IPS DF 6.9 (cell line): Measurements from ENCODE around the gene ANO7.

Experiments used
- DNase-seq: peaks from one replicate; pipeline ENCODE4 v3.0.0-alpha.2; 2013; ENCODE audit warnings: low read depth, low spot score
- H3K27ac ChIP-seq: one replicate; pipeline ENCODE4 v1.5.1; 2013; ENCODE audit warnings: low read length, control low read depth
- H3K27me3 ChIP-seq: 2 replicates; pipeline ENCODE4 v1.6.1; 2013; ENCODE audit warnings: mild to moderate bottlenecking, low read length; ENCODE audit not compliant: control insufficient read depth, insufficient read depth
- H3K36me3 ChIP-seq: 2 replicates; pipeline ENCODE4 v1.6.1; 2013; ENCODE audit warnings: low read length; ENCODE audit not compliant: control insufficient read depth, insufficient read depth
- H3K4me1 ChIP-seq: 2 replicates; pipeline ENCODE4 v1.6.1; 2013; ENCODE audit warnings: low read length; ENCODE audit not compliant: control insufficient read depth, insufficient read depth
- H3K4me3 ChIP-seq: 2 replicates; pipeline ENCODE4 v1.5.1; 2013; ENCODE audit warnings: mild to moderate bottlenecking, low read length
- H3K9me3 ChIP-seq: 2 replicates; pipeline ENCODE4 v1.6.1; 2013; ENCODE audit warnings: low read length, inconsistent platforms; ENCODE audit not compliant: control insufficient read depth, insufficient read depth
- WGBS: extraction: QIAGEN DNeasy Blood & Tissue Kit; methylation state at CpG from one replicate; pipeline ENCODE4 v1.1.7; 2013; ENCODE audit warnings: mixed read lengths, missing lambda C conversion rate; ENCODE audit not compliant: insufficient read length, insufficient coverage; 5-methylcytosine and 5-hydroxymethylcytosine counted together

Gene ANO7

DNA sequence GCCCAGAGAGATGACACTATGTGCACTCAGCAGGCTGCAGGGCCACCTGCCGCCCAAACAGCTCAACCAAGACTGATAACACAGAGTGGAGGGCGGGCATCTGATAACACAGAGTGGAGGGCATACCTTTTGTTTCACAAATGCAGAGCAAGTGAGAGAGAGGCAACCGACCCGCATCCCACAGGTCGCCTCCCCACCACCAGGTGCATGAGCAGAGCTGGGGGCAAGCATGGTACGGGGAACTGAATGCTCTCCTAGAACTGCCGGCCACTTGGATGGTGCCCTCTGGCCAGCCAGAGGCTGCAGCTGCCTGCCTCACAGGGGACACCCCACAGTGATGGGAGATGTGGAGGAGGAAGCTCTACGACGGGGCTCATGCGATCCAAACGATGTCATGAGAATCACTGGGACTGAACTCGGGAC, 49.5 kb downstream of the ANO7 start:
- no peak for DNase-seq
- H3K4me3 ChIP-seq = no peak overlapping the region
- no peaks in the 10 kb centered on the region for H3K4me1 ChIP-seq
- no CpG with 5 or more reads among the region's 12 CpGs for WGBS
- H3K36me3 ChIP-seq = peaks cover 68% of the 10 kb centered on the region
- H3K27me3 ChIP-seq = no peaks in the 10 kb centered on the region
- no peaks in the 10 kb centered on the region for H3K9me3 ChIP-seq
- no peak overlapping the region for H3K27ac ChIP-seq

GRCh38 chr2:241238693-241239198, 50.3 kb downstream of the ANO7 start:
- H3K4me1 ChIP-seq = no peaks in the 10 kb centered on the region
- WGBS = no CpG with 5 or more reads among the region's 5 CpGs
- no peak for DNase-seq
- no peaks in the 10 kb centered on the region for H3K9me3 ChIP-seq
- H3K4me3 ChIP-seq = no peak overlapping the region
- H3K27me3 ChIP-seq = no peaks in the 10 kb centered on the region
- H3K27ac ChIP-seq = no peak overlapping the region
- H3K36me3 ChIP-seq = peaks cover 66% of the 10 kb centered on the region

- peaks cover 63% of the 10 kb centered on the region for H3K36me3 ChIP-seq
- no peak for DNase-seq
- no peaks in the 10 kb centered on the region for H3K9me3 ChIP-seq
- H3K27ac ChIP-seq = no peak overlapping the region
- no peak overlapping the region for H3K4me3 ChIP-seq
- H3K4me1 ChIP-seq = no peaks in the 10 kb centered on the region
- WGBS = no CpG with 5 or more reads among the region's 28 CpGs
- no peaks in the 10 kb centered on the region for H3K27me3 ChIP-seq
These were observed 51.2 kb downstream of the ANO7 start for GRCh38 chr2:241239552-241240202.

DNA sequence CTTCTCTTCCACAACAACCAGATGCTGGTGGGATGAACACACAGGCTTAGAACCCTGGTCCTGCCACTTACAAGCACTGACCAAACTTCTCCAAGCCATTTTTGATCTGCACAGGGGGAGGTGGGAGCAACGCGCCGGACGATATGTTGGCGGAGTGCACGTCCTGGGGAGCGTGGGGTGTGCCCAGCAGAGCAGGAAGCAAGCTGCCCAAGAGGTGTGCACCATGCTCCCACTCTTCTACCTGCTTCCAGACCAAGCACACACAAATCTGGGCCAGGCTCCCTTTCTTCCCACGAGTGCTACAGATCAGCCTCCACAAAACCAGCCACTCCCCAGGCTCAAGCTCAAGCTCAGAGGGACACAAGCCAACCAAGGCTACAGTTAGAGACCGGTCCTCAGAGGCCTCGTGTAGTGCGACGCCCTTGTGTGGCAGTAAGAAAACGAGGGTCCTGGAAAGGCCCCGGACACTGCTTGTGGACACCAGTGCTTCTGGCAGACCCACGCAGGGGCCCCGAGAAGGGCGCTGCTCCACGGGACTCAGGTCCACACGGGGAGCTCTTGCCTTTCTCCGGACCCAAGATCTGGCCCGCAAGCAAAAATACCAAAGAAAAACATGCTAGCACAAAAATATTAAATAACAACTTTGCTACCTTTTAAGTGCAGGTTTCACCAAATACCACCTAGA, 52.0 kb downstream of the ANO7 start:
- H3K36me3 ChIP-seq = peaks cover 55% of the 10 kb centered on the region

GRCh38 chr2:241241669-241242068, 53.2 kb downstream of the ANO7 start:
- Histone ChIP-seq H3K9me3 (no peaks in the 10 kb centered on the region), H3K27ac (no peak overlapping the region), H3K4me3 (no peak overlapping the region), H3K27me3 (no peaks in the 10 kb centered on the region), H3K36me3 (peaks cover 44% of the 10 kb centered on the region), H3K4me1 (no peaks in the 10 kb centered on the region)
- no peak for DNase-seq
- no CpG with 5 or more reads among the region's 4 CpGs for WGBS

More for the DNA sequence above, 52.0 kb downstream of the ANO7 start:
- Histone ChIP-seq H3K9me3 (no peaks in the 10 kb centered on the region), H3K4me3 (no peak overlapping the region), H3K27me3 (no peaks in the 10 kb centered on the region), H3K27ac (no peak overlapping the region), H3K4me1 (no peaks in the 10 kb centered on the region)
- no CpG with 5 or more reads among the region's 21 CpGs for WGBS
- no peak for DNase-seq

GRCh38 chr2:241242306-241242705, 53.8 kb downstream of the ANO7 start:
- no peak overlapping the region for H3K27ac ChIP-seq
- H3K36me3 ChIP-seq = peaks cover 46% of the 10 kb centered on the region
- H3K4me3 ChIP-seq = no peak overlapping the region
- no peaks in the 10 kb centered on the region for H3K9me3 ChIP-seq
- no CpG with 5 or more reads among the region's 14 CpGs for WGBS
- H3K4me1 ChIP-seq = no peaks in the 10 kb centered on the region
- no peaks in the 10 kb centered on the region for H3K27me3 ChIP-seq
- no peak for DNase-seq

GRCh38 chr2:241244368-241244767, 55.9 kb downstream of the ANO7 start:
- Histone ChIP-seq H3K27ac (no peak overlapping the region), H3K36me3 (peaks cover 52% of the 10 kb centered on the region), H3K27me3 (no peaks in the 10 kb centered on the region), H3K4me1 (no peaks in the 10 kb centered on the region), H3K9me3 (no peaks in the 10 kb centered on the region), H3K4me3 (no peak overlapping the region)
- no CpG with 5 or more reads among the region's 6 CpGs for WGBS
- no peak for DNase-seq

DNA sequence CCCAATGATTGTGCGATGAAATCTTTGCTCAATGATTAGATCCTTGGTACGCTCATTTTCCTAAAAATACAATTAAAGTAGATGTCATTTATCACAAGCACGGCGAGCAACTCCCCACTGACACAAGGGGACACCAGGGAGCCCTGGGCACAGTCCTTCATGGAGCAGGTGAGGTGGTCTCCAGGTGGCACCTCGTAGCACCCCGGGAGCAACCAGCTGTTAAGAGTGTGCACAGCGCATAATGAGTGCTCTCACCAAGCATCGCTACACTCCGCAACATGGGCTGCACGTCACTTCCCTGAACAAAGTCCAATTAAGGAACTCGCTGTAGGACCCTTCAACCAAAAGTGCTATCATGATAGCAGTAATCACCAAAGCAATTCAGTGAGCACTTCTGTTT, 59.8 kb downstream of the ANO7 start:
- H3K9me3 ChIP-seq = no peaks in the 10 kb centered on the region
- no peak for DNase-seq
- H3K4me3 ChIP-seq = no peak overlapping the region
- WGBS = no CpG with 5 or more reads among the region's 11 CpGs
- H3K27me3 ChIP-seq = no peaks in the 10 kb centered on the region
- H3K27ac ChIP-seq = no peak overlapping the region
- H3K4me1 ChIP-seq = no peaks in the 10 kb centered on the region
- peaks cover 49% of the 10 kb centered on the region; the same call in 1 of the 2 replicates for H3K36me3 ChIP-seq

DNA sequence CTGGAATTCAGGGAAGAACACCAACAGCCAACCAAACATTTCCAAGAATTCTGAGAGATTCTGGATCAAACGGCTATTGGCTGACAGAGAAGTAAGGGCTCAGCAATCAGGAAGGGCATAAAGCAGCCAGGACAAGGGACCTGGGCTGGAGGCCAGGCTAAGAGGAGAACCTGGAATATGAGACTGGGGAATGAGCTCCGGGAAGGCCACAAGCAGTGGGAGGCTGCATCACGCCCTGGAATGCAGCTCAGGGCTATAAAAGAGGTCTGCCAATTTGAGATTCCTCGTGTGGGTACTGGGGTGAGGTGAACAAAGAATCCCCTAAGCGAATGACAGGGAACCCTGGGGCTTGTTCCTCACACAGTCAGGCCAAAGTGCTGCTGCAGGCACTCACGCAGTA, 60.4 kb downstream of the ANO7 start:
- H3K36me3 ChIP-seq = peaks cover 48% of the 10 kb centered on the region; the same call in 1 of the 2 replicates
- H3K4me3 ChIP-seq = no peak overlapping the region
- H3K27ac ChIP-seq = no peak overlapping the region
- no CpG with 5 or more reads among the region's 6 CpGs for WGBS
- no peak for DNase-seq
- no peaks in the 10 kb centered on the region for H3K4me1 ChIP-seq
- H3K9me3 ChIP-seq = no peaks in the 10 kb centered on the region
- no peaks in the 10 kb centered on the region for H3K27me3 ChIP-seq

GRCh38 chr2:241249654-241250053, 61.2 kb downstream of the ANO7 start:
- DNase-seq = no peak
- Histone ChIP-seq H3K4me1 (no peaks in the 10 kb centered on the region), H3K9me3 (no peaks in the 10 kb centered on the region), H3K27ac (no peak overlapping the region), H3K4me3 (no peak overlapping the region), H3K36me3 (peaks cover 50% of the 10 kb centered on the region; the same call in 1 of the 2 replicates), H3K27me3 (no peaks in the 10 kb centered on the region)
- no CpG with 5 or more reads among the region's 14 CpGs for WGBS
